SK-N-SH (cell line): ENCODE data around the gene NKD1. TPM values are rescaled to one million over a fixed set of nuclear protein-coding genes. Genes with fewer than 3 reads are reported as not detected.

Experiments
- CTCF ChIA-PET: fragments of 300-600, 350-600 bp; formaldehyde crosslinking; extraction: SDS; loops from one replicate; lab custom pipeline; 2021; lab: Yijun Ruan, JAX
- POLR2A ChIA-PET: fragments of 350-600 bp; sonication (Branson Sonifier 250); formaldehyde crosslinking; extraction: SDS; loops from one replicate; lab custom pipeline; 2020; ENCODE audit warnings: antibody characterized with exemption, inconsistent platforms; lab: Yijun Ruan, JAX
- DNase-seq: peaks from one replicate; pipeline ENCODE4 v3.0.0; 2012
- H2AFZ ChIP-seq: fragments of 200-600 bp; sonication (generic); 2 replicates; pipeline ENCODE4 v1.8.1; 2016; ENCODE audit warnings: antibody characterized with exemption, mild to moderate bottlenecking, low read depth
- H3F3A ChIP-seq: fragments of 200-600 bp; sonication (generic); replicated peaks from 2 replicates; pipeline ENCODE3; 2016; ENCODE audit warnings: antibody characterized with exemption, mild to moderate bottlenecking; ENCODE audit not compliant: insufficient read depth
- H3K27ac ChIP-seq, 2 experiments: fragments of 200-500 bp in 1 of 2; fragments of 200-600 bp in 1 of 2; sonication (Bioruptor generic) in 1 of 2; sonication (generic), shearing (Covaris generic) in 1 of 2; 2 replicates each; pipeline versions ENCODE4 v1.5.1 to v1.6.1; 2014 to 2016; ENCODE audit warnings: low read depth in 2 of 2, inconsistent platforms in 1 of 2, low read length in 1 of 2, mild to moderate bottlenecking in 1 of 2, mixed read lengths in 1 of 2
- H3K27me3 ChIP-seq: fragments of 200-600 bp; sonication (generic), shearing (Covaris generic); 2 replicates; pipeline ENCODE4 v1.6.1; 2016; ENCODE audit warnings: mixed run types; ENCODE audit not compliant: insufficient read depth
- H3K36me3 ChIP-seq, 2 experiments: fragments of 200-500 bp in 1 of 2; fragments of 200-600 bp in 1 of 2; sonication (Bioruptor generic) in 1 of 2; sonication (generic) in 1 of 2; replicated peaks in 1 of 2; 2 replicates each; pipeline versions ENCODE3 to v1.5.1; 2014 to 2016; ENCODE audit warnings: low read length in 1 of 2, mild to moderate bottlenecking in 1 of 2; ENCODE audit not compliant: insufficient read depth in 2 of 2, control insufficient read depth in 1 of 2
- H3K4me1 ChIP-seq, 2 experiments: fragments of 200-500 bp in 1 of 2; fragments of 200-600 bp in 1 of 2; sonication (Bioruptor generic) in 1 of 2; sonication (generic), shearing (Covaris generic) in 1 of 2; 2 replicates each; pipeline versions ENCODE4 v1.5.1 to v1.6.1; 2014 to 2016; ENCODE audit warnings: low read depth in 1 of 2, low read length in 1 of 2, mixed run types in 1 of 2; ENCODE audit not compliant: insufficient read depth in 2 of 2, control insufficient read depth in 1 of 2
- H3K4me2 ChIP-seq: fragments of 200-600 bp; sonication (generic), shearing (Covaris generic); 2 replicates; pipeline ENCODE4 v1.6.1; 2017; ENCODE audit warnings: mixed run types
- H3K4me3 ChIP-seq, 2 experiments: fragments of 200-500 bp in 1 of 2; fragments of 200-600 bp in 1 of 2; sonication (Bioruptor generic) in 1 of 2; sonication (generic), shearing (Covaris generic) in 1 of 2; 2 replicates each; pipeline versions ENCODE4 v1.5.1 to v1.8.1; 2014 to 2016; ENCODE audit warnings: low read depth in 2 of 2, inconsistent platforms in 1 of 2, low read length in 1 of 2, mild to moderate bottlenecking in 1 of 2, mixed read lengths in 1 of 2, moderate library complexity in 1 of 2
- H3K79me2 ChIP-seq: fragments of 200-600 bp; sonication (generic); 2 replicates; pipeline ENCODE4 v1.8.1; 2017; ENCODE audit warnings: mild to moderate bottlenecking; ENCODE audit not compliant: insufficient read depth
- H3K9ac ChIP-seq: fragments of 200-600 bp; sonication (generic); 2 replicates; pipeline ENCODE4 v1.6.1; 2017; ENCODE audit warnings: mixed run types
- H3K9me2 ChIP-seq: fragments of 200-600 bp; sonication (generic); 2 replicates; pipeline ENCODE4 v1.6.1; 2017; ENCODE audit warnings: mixed run types
- H3K9me3 ChIP-seq: fragments of 200-600 bp; sonication (generic); 2 replicates; pipeline ENCODE4 v1.6.1; 2017; ENCODE audit warnings: mixed run types, mild to moderate bottlenecking, moderate library complexity
- H4K20me1 ChIP-seq: fragments of 200-600 bp; sonication (generic); 2 replicates; pipeline ENCODE4 v1.6.1; 2017; ENCODE audit warnings: mild to moderate bottlenecking, mixed run types; ENCODE audit not compliant: insufficient read depth
- CHD2 ChIP-seq: fragments of 150-350 bp; IDR thresholded peaks from 2 replicates; pipeline ENCODE4 v1.6.1; 2018; ENCODE audit warnings: low read length; ENCODE audit not compliant: partially characterized antibody
- ELF1 ChIP-seq: IDR thresholded peaks from 2 replicates; pipeline ENCODE4 v1.4.0; 2012
- FOXM1 ChIP-seq: IDR thresholded peaks from 2 replicates; pipeline ENCODE4 v1.4.0; 2012; ENCODE audit warnings: low read depth, mild to moderate bottlenecking
- GATA2 ChIP-seq: sonication (generic); formaldehyde crosslinking; IDR thresholded peaks from 2 replicates; pipeline ENCODE4 v1.5.0; 2020; ENCODE audit warnings: mild to moderate bottlenecking, missing genetic modification reagents
- MXI1 ChIP-seq: IDR thresholded peaks from 2 replicates; pipeline ENCODE4 v1.6.1; 2012; ENCODE audit warnings: mild to moderate bottlenecking, low read depth, low read length, improper control_type of control experiment
- NFIC ChIP-seq: IDR thresholded peaks from 2 replicates; pipeline ENCODE4 v1.4.0; 2012; ENCODE audit warnings: borderline replicate concordance
- RCOR1 ChIP-seq: fragments of 150-350 bp; IDR thresholded peaks from 2 replicates; pipeline ENCODE4 v1.6.1; 2017; ENCODE audit warnings: antibody characterized with exemption, low read length
- RFX5 ChIP-seq: IDR thresholded peaks from 2 replicates; pipeline ENCODE4 v1.6.1; 2012; ENCODE audit warnings: mild to moderate bottlenecking, improper control_type of control experiment, low read length
- SMC3 ChIP-seq: IDR thresholded peaks from 2 replicates; pipeline ENCODE4 v1.6.1; 2012; ENCODE audit warnings: low read depth, low read length, improper control_type of control experiment
- TAF1 ChIP-seq: IDR thresholded peaks from 2 replicates; pipeline ENCODE4 v1.6.1; 2012; ENCODE audit warnings: low read depth, mild to moderate bottlenecking, low read length, moderate library complexity, borderline replicate concordance
- TCF12 ChIP-seq: IDR thresholded peaks from 2 replicates; pipeline ENCODE4 v1.4.0; 2012
- USF1 ChIP-seq: IDR thresholded peaks from 2 replicates; pipeline ENCODE4 v1.4.0; 2012; ENCODE audit warnings: low read depth, borderline replicate concordance
- USF2 ChIP-seq: fragments of 150-350 bp; IDR thresholded peaks from 2 replicates; pipeline ENCODE4 v1.6.1; 2017; ENCODE audit warnings: antibody characterized with exemption, low read length, low read depth, borderline replicate concordance
- ZBTB33 ChIP-seq: IDR thresholded peaks from 2 replicates; pipeline ENCODE4 v1.4.0; 2012; ENCODE audit warnings: low read depth, borderline replicate concordance
- whole genome bisulfite sequencing: methylation state at CpG from one replicate; pipeline ENCODE4 v1.1.6; 2017; ENCODE audit warnings: low lambda C conversion rate; 5-methylcytosine and 5-hydroxymethylcytosine counted together
- polyA plus RNA-seq, 3 experiments: library from polyadenylated mRNA; depleted of rRNA; stranded (reverse); fragments of >200 nt; gene quantifications; 2 replicates each; pipeline ENCODE4 v1.2.3, GENCODE V29; 2012

NKD1 gene
- polyA plus RNA-seq, 1 of the 3 experiments (the other 2 are of a cell fraction) = 0.02 TPM

GRCh38 chr16:50580180-50580798, 32.1 kb downstream of the NKD1 start:
- ChIA-PET CTCF (interaction anchor here (0.9 kb wide), 1 partner anchor 225 kb away, joined by 3 read pairs; no protein-coding TSS in a partner anchor), POLR2A (no interaction called here)
- 56% methylated on average over 7 of the region's 8 CpGs for WGBS
- no peak overlapping the region for H3K4me3 ChIP-seq
- H3K36me3 ChIP-seq = no peaks in the 10 kb centered on the region
- no peaks in the 10 kb centered on the region; a peak in 1 of 4 replicates for H3K4me1 ChIP-seq
- no peak overlapping the region for H3K27ac ChIP-seq
- TF ChIP-seq RFX5 (no peak), ELF1 (no peak), ZBTB33 (no peak), FOXM1 (no peak), USF1 (no peak)
- TF ChIP-seq, all 33 proteins: peak for 0
- H3K27me3 ChIP-seq = 0 out of 2 replicates have a peak, but pooled peaks cover 8% of the 10 kb centered on the region
- no peak for DNase-seq
- H3K9me3 ChIP-seq = no peaks in the 10 kb centered on the region
- H3K9me2 ChIP-seq = no peaks in the 10 kb centered on the region
- no peaks in the 10 kb centered on the region for H3F3A ChIP-seq
- no peak overlapping the region for H3K9ac ChIP-seq
- no peak overlapping the region for H2AFZ ChIP-seq
- no peak overlapping the region for H3K4me2 ChIP-seq
- H3K79me2 ChIP-seq = no peaks in the 10 kb centered on the region
- no peaks in the 10 kb centered on the region for H4K20me1 ChIP-seq

GRCh38 chr16:50581845-50582244, 33.6 kb downstream of the NKD1 start:
- H3K36me3 ChIP-seq = no peaks in the 10 kb centered on the region
- H3K4me2 ChIP-seq = no peak overlapping the region
- ChIA-PET CTCF (interaction anchor here (0.9 kb wide), 1 partner anchor 83 kb away, joined by 3 read pairs; no protein-coding TSS in a partner anchor), POLR2A (no interaction called here)
- H3K9ac ChIP-seq = no peak overlapping the region
- H3K27me3 ChIP-seq = 0 out of 2 replicates have a peak, but pooled peaks cover 8% of the 10 kb centered on the region
- no peaks in the 10 kb centered on the region for H4K20me1 ChIP-seq
- no peak for DNase-seq
- no peak overlapping the region for H3K4me3 ChIP-seq
- H3K9me2 ChIP-seq = no peaks in the 10 kb centered on the region
- H3K27ac ChIP-seq = no peak overlapping the region
- no peaks in the 10 kb centered on the region; a peak in 1 of 4 replicates for H3K4me1 ChIP-seq
- H3K79me2 ChIP-seq = no peaks in the 10 kb centered on the region
- no peak overlapping the region for H2AFZ ChIP-seq
- 31% methylated on average over 2 of the region's 4 CpGs for WGBS
- no peaks in the 10 kb centered on the region for H3F3A ChIP-seq
- H3K9me3 ChIP-seq = no peaks in the 10 kb centered on the region
- no peak for TF ChIP-seq GATA2
- no peak for TF ChIP-seq RCOR1
- TF ChIP-seq USF2 = no peak
- no peak for TF ChIP-seq RFX5
- no peak for TF ChIP-seq MXI1
- no peak for TF ChIP-seq CHD2
- no peak for TF ChIP-seq NFIC
- no peak for TF ChIP-seq TCF12
- no peak for TF ChIP-seq TAF1
- no peak for TF ChIP-seq SMC3
